GM18868 (cell line): ENCODE results near the gene P4HA1.
"Not testable (repeated sequence)": the region's sequence is repeated elsewhere in the genome, so short reads cannot be mapped to it uniquely, and the experiment has no call there.

Source experiments
- ATAC-seq: cut with Tn5 transposase; IDR thresholded peaks from one replicate; pipeline ENCODE4 v1.9.1; 2021; ENCODE audit warnings: mild to moderate bottlenecking, moderate library complexity; ENCODE audit not compliant: unreplicated experiment

P4HA1 gene

GRCh38 chr10:73043766-73044377 is 52.8 kb downstream of the P4HA1 start:
- no peak for ATAC-seq

- ATAC-seq = no peak
Observed at GRCh38 chr10:73043319-73043718, 53.3 kb downstream of the P4HA1 start.

- no peak for ATAC-seq
Observed at GRCh38 chr10:73042130-73042529, 54.5 kb downstream of the P4HA1 start.

GRCh38 chr10:73039635-73040034 is 57.0 kb downstream of the P4HA1 start:
- no peak for ATAC-seq

GRCh38 chr10:73036285-73036684 is 60.4 kb downstream of the P4HA1 start:
- not testable (repeated sequence) for ATAC-seq

GRCh38 chr10:73032536-73032935 is 64.1 kb downstream of the P4HA1 start:
- ATAC-seq = no peak

GRCh38 chr10:73026623-73027022 is 70.0 kb downstream of the P4HA1 start:
- not testable (repeated sequence) for ATAC-seq

GRCh38 chr10:73023455-73024070 is 73.1 kb downstream of the P4HA1 start:
- ATAC-seq = not testable (repeated sequence)

GRCh38 chr10:73022961-73023360 is 73.7 kb downstream of the P4HA1 start:
- ATAC-seq = not testable (repeated sequence)

- ATAC-seq = not testable (repeated sequence)
Observed at GRCh38 chr10:73021538-73022164, 75.0 kb downstream of the P4HA1 start.

GRCh38 chr10:73021050-73021449 is 75.6 kb downstream of the P4HA1 start:
- ATAC-seq = no peak

GRCh38 chr10:73019100-73019499 is 77.6 kb downstream of the P4HA1 start:
- ATAC-seq = no peak

- ATAC-seq = no peak
Observed at GRCh38 chr10:73018632-73019031, 78.0 kb downstream of the P4HA1 start.

GRCh38 chr10:73017955-73018480 is 78.6 kb downstream of the P4HA1 start:
- ATAC-seq = no peak

- ATAC-seq = no peak
Observed at GRCh38 chr10:73015779-73016178, 80.9 kb downstream of the P4HA1 start.

GRCh38 chr10:73003822-73004221 is 92.8 kb downstream of the P4HA1 start:
- no peak for ATAC-seq

GRCh38 chr10:73000973-73001372 is 95.7 kb downstream of the P4HA1 start:
- no peak for ATAC-seq

GRCh38 chr10:72997099-72997498 is 99.6 kb downstream of the P4HA1 start:
- no peak for ATAC-seq

GRCh38 chr10:72995459-72995858 is 101.2 kb downstream of the P4HA1 start:
- not testable (repeated sequence) for ATAC-seq

- not testable (repeated sequence) for ATAC-seq
Observed at GRCh38 chr10:72989771-72990170, 106.9 kb downstream of the P4HA1 start.

- ATAC-seq = not testable (repeated sequence)
Observed at GRCh38 chr10:72984618-72985017, 112.0 kb downstream of the P4HA1 start.
